Non-pigmented ciliary epithelial cell (primary cell): Measurements from ENCODE around the gene SMPX.

Source experiments
- DNase-seq: peaks from one replicate; pipeline ENCODE4 v3.0.0-alpha.2; 2010; ENCODE audit warnings: low read depth

SMPX gene

GRCh38 chrX:21656587-21657317 is 101.2 kb downstream of the SMPX start:
- DNase-seq, result no peak
